HG02610 (cell line): Measurements from ENCODE around the gene EFCAB6.

Experiments used
- ATAC-seq: cut with Tn5 transposase; IDR thresholded peaks from one replicate; pipeline ENCODE4 v1.9.1; 2021; ENCODE audit warnings: mild to moderate bottlenecking, moderate library complexity; ENCODE audit not compliant: unreplicated experiment

EFCAB6 gene

DNA sequence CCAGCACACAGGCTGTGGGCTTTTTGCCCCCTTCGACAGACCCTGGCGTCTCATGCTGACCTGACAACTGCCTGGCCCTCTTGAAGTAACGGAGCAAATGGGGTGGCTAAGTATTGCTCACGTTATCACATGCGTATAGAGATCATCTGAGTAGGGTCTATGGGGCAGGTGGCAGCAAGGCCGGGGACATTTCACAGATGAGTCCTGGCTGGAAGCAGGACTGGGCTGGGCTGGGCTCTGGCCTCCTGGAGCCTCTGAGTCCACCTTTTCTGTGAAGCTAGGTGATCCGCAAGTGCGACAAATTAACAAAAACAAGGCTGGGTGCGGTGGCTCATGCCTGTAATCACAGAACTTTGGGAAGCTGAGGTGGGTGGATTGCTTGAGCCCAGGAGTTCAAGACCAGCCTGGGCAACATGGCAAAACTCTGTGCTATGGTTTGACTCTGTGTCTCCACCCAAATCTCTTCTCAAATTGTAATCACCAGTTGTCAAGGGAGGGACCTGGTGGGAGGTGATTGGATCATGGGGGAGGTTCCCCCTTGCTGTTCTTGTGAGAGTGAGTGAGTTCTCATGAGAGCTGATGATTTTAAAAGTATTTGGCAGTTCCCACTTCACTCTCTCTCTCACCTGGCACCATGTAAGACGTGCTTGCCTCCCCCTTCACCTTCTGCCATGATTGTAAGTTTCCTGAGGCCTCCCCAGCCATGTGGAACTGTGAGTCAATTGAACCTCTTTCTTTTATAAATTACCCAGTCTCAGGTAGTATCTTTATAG is 278.3 kb downstream of the EFCAB6 start:
- ATAC-seq, result no peak

DNA sequence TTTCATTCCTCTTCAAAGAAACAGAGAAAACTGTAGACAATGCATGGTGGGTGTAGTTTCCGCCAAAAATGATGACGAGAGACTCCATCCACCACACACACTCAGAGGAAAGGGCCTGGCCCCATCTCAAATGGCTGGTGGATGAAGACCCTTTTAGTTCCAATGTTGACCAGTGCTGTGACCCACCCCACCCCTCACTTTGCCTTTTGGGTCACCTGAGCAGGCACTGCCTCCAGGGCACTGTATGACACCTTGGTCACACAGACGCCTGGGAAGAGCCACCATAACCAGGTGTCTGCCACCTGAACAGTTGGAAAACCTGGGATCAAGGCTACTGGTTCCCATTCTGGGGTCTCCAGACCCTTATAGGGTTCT is 279.0 kb downstream of the EFCAB6 start:
- no peak for ATAC-seq

DNA sequence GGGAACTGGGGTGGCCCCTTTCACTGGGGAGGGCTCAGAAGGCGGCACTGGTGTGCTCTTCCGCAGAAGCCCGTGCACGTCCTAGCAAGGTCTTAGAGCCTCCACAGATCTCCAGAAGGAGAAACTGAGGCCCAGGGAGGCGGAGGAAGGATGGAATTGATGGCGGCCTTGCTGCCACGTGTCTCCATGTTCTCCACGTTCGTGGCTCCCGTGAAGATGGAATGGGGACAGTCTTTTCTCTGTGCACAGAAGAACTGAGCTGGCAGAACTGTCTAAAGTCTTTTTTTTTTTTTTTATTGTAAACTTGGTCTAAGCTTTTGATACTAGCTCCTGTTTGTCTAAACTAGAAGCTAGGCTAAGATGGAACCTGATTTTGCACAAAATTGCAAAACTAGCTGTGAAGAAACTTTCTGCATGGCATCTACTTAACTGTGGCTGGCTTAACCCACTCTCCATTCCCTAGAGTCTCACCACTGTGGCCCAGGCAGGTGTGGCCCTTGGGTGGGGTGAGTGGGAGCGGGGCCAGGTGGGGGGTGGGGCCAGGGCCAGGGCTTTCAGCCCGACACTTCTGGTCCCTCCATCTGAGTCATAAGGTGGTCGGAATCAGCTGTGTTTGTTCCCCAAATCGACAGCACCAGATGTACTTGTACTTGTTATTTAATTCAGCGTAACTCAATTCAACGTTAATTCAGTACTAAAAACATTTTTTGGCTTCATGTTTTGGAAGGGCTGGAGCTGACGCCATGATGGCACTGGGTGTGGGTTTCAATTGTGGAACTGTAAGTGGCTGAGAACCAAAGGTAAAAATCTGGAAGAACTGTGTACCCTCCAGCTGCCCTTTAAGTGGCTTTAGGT is 279.6 kb downstream of the EFCAB6 start:
- no peak for ATAC-seq

DNA sequence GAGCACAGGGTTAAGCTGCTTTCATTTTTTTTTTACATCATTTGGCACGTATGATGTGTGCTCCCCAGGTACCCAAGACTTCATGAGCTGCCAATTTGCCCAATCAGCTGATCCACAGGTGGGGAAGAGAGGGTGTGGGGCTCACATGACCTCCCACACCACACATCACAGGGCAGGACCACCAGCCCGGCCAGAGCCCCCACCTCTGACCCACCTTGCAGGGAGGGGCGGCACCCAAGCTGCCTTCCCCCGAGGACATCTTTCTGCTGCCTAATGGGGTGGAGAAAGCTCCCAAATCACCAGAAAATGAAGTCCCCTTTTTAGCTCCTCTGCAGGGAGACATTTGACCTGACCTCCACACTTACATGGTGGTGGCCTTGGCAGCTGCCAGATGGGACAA is 280.5 kb downstream of the EFCAB6 start:
- no peak for ATAC-seq

DNA sequence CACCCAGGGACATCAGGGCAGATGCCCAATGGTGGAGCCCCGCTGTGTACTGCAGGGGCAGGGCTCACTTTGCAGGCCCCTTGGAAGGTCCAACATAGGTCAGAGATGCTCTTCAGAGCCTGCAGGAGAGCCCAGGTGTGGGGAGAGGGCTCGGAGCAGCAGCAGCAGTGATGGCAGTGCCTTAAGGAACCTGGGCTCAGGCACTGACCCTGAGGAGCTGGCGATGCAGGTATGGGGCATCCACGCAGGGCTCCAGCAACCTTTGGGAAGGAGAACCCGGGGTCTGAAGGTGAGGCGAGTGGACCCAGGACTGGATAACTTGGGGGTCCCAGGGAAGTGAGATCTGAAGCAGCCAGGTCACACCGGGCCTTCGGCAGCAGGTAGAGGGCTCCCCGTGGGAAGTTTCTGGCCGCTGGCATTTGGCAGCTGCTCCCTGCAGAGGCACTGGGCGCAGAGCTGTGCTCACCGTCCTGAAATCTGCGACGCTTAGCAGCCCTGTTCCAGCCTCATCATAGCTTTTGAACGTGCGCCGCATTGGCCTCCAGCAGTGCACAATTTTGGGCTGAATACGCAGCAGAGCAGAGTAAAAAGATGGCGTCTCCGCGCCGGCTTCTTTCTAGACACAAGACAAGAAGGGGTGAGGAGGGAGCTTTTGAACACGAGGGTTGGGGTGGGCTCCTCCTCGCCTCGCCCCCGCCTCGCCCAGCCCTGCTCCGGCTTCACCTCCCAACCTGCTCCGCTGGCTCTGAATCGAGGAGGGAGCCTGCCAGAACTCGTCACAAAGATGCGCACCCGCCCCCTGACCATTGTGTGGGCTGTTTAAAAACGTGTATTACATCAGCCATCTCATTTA is 281.5 kb downstream of the EFCAB6 start:
- no peak for ATAC-seq

DNA sequence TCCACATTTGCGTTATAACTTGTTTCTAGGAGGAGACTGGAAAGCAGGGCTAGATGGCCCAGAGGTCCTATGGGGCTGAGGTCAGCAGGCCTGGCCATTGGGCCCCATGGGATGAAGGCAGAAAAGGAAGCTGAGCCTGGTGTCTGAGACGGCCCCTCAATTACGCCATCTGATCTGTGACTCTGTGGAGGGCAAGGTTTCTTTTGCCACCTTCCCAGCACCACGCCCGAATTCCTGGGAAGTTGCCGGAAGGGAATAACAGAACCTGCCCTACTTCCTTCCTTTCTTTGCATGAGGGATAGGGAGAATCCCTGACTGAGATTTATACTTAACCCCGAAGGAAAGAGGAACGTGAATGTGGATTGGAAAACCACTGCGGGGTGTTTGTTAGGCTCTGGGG is 282.2 kb downstream of the EFCAB6 start:
- no peak for ATAC-seq

DNA sequence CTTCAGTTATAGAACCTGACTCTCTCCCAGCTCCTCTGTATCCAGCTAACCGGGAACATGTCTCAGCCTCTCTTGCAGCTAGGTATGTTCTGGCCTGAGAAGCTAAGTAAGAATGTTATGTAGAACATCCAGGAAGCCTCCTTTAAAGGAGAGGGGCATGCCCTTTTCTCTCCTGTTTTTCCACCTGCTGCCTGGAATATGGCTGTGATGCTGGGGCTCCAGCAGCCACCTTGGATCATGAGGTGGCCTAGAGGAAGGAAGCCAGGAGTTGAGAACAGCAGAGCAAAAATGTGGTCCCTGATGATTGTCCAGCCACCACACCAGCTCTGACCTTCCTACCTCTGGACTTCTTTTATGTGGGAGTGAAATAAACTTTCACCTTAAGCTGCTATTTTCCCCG is 282.6 kb downstream of the EFCAB6 start:
- ATAC-seq, result no peak

DNA sequence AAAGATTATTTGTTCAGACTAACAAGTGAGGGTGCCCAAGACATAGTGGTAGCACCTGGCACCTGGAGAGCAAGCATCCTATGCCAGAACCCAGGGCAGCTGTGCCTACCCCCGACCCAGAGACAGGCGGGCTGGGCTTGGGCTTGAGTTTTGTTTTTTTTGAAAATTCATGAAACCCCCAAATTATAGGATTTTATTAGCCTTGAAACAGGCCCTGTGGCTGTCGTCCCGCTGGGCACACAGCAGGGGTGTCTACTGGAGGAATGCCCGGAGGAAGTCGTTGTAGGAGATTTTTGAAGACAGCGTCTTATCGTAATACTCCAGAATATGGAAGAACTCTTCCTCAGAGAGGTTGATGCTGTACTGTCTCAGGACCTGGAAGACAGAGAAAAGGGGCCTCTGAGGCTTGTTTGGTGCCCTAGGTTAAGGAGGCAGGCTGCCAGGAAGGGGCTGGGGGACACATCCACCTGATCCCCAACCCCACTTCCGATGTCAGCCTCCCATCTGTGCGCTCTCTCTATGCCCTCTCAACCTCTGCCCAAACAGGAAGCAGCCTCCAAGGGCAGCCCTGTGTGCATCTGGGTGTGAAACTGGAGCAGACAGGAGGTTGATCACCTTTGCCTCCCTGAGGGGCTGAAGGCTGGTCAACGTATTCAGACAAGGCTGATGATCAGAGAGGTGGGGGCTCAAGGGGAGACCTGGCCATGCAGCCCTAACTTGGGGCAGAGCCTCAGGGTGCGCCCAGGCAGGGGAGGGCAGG is 283.3 kb downstream of the EFCAB6 start:
- ATAC-seq, result no peak

DNA sequence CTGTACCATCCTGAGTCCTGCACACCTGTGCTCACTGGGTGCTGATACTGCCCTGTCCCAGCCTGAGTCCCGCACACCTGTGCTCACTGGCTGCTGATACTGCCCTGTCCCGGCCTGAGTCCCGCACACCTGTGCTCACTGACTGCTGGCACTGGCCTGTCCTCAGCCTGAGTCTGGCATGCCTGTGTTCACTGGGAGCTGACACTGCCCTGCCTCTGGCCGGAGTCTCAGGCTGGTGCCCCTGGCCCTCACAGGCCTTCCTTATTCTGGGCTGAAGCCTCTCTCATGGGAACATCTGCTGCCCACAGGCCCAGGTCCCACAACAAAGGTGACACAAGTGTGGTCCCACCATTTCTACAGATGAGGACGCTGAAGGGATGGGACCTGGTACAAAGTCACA is 285.2 kb downstream of the EFCAB6 start:
- ATAC-seq, result no peak

DNA sequence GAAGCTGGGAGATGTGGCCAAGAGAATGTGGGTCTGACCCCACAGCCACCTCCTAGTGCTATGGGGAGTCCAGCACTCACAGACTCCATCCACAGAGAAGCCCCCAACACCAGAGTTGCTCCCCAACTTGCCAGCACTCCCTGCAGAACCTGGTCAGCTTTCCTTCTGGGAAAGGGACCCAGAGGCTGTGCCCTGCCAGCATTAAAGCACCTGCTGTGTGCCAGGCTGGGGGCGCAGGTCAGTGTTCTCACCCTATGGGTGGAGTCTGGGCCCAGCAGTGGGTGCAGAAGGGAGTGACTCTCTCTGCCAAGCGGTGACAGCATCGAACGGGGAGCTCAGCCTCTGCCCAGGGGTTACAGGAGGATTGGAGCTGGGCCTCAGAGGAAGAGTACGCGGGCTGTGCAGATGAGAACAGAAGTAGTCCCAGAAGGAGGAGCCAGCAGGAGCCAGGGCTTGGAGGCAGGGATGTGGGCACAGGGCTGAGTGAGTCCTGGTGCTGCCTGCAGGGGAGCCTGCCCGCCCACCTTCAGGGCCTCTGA is 285.9 kb downstream of the EFCAB6 start:
- ATAC-seq, result no peak

DNA sequence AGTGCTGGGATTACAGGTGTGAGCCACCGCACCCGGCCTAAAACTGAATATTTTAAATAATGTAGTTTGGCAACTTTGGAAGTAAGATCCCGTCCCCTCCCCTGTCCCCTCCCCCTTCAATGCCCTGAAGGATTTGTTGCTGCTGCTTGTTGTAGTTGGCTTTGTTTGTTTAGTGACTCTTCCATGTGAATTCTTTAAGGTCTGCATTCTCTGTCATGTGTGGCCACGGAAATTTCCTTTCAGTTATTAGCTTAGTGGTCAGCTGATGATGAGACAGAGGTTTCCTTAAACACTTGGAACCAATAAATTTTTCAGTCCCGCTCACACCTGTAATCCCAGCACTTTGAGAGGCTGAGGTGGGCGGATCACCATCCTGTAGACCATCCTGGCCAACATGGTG is 290.4 kb downstream of the EFCAB6 start:
- ATAC-seq, result no peak

DNA sequence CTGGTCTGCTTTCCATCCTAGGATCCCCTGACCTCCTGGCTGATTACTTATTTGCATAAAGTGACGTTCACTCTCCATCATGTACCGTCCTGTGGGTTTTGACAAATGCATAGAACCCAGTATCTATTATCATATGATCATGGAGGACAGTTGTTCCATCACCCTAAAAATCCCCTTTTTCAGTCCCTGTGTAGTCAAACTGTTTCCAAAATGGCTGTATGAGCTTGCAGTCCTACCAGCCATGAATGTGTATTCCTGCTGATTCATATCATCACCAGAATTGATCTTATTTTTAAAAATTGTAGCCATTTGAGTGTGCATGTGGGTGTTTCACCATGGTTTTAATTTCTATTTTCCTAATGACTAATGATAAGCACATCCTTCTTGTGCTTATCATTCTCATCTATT is 291.5 kb downstream of the EFCAB6 start:
- peak; percentile 74 for ATAC-seq

DNA sequence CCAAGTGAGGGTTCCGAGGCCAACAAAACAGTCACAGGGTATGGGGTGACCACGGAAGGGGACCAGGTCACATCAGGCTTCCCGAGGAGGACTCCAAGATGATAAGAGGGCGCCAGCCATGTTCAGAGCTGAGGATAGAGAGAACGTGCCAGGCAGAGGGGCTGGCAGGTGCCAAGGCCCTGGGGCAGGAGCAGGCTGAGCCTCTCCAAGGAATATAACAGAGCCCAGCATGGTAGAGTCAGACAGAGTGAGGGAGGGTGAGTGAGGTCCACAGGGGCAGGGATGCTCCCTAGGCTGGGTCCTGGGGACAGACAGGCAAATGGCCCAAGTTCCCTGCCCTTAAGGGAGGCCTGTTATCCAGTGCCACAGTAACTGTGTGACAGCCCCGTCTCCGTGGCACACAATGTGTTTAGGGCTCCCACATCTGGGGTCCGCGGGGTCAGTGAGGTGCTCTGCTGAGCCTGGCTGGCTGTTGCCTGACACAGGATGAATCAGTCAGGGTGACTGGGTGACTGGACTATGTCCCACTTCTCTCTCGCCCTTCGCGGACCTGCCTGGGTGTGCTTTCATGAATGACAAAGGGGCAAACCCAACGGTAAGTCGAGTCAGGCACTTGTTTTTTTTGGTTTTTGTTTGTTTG is 295.0 kb downstream of the EFCAB6 start:
- ATAC-seq, result no peak

DNA sequence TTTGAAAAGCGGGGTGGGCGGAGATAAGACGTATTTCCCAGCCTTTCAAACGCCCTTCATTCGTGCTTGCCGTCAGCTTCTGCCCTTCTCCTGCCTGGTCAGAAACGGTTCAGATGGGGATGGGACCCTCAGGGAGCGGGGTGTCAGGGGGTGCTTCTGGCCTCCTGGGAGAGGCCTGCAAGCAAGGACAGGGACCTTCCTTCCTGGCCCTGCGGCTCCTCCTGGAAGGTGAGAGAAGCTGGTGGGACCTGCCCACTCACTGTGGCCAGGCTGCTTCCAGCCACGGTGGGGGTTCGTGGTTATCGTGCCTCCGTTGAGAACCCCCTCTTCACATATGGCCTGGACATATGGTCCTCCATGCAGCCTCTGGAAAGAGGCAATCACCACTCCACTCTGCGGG is 295.7 kb downstream of the EFCAB6 start:
- ATAC-seq, result no peak

DNA sequence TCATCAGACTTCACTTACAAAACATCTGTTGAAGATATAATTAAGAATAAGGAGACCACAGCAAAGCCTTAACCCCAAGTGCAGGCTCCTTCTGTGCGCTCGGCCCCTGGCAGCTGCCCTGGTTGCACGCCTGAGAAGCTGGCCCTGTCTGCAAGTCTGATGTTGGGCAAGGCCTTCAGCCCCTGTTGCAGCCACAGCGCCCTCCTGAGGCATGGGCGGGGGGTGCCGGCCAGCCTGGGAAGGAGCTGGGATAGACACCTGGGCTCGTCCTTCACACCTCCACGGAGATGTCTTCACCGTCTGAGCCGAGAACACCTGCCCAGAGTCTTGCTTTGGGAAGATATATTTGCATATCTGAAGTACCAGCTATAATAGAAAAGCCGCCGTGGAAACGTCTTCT is 296.2 kb downstream of the EFCAB6 start:
- no peak for ATAC-seq

DNA sequence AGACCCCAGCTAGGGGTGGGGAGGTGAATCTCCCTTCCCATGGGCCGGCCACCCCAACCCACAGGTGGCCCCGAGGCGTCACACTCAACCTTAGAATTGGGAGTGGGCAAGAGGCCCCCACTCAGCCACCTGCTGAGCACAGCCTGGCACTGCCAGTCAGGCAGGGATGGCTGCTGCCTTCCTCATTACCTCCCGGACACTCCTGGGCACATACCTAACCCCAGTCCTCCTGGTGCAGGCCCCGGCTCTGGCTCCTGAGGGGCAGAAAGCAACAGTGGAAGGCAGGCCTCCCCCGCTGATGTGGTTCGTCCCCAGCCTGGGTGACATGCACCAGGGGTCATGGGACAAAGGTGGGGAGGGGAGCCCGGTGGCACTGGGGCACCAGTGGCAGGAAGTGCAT is 296.7 kb downstream of the EFCAB6 start:
- ATAC-seq, result no peak

DNA sequence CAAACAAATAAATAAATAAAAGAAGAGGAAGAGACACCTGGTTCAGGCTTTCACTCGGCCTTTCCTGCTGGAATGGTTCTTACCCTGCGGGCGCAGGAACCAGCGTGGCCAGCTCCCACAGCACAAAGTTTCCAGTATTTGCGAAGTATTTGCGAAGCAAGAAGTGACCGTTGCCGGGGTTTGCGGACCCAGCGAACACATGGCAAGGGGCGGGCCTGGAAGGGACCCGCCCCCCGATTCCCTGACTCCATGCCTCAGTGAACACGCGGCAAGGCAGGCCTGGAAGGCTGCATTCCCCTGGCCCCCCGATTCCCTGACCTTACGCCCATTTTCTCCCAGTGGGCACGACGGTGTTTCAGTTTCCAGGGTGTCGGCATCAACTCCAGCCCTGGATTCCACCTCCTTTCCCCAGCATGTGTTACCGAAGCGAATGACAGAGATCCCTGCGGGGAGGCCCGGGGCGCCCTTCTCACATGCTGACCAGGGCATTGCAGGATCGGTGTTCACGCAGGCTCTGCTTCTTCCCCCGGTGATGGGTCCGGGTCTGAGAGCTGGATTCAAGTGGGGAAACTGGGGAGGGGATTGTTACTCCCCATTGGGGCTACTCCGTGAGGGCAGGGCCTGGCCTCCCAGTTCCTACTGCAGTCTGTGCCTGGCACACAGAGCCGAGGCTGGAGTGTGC is 297.5 kb downstream of the EFCAB6 start:
- no peak for ATAC-seq

DNA sequence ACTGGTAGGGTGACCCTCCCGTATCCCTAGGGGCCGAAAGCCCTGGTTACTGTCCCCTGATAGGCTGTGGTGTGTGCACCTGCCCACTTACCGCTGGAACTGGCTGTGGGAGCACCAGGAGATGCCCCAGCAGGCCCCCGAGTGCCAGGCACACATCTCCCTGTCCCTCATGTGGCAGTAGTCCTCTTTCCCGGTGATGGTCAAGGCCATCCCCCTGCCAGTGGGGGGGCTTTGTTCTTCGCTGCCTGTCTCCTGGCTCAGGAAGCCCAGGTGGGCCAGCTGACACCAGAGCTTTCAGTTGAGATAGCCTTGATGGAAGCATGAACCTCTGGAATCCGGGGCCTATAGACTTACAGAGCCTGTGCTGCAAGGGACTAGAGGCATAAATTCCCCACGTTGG is 299.8 kb downstream of the EFCAB6 start:
- no peak for ATAC-seq

DNA sequence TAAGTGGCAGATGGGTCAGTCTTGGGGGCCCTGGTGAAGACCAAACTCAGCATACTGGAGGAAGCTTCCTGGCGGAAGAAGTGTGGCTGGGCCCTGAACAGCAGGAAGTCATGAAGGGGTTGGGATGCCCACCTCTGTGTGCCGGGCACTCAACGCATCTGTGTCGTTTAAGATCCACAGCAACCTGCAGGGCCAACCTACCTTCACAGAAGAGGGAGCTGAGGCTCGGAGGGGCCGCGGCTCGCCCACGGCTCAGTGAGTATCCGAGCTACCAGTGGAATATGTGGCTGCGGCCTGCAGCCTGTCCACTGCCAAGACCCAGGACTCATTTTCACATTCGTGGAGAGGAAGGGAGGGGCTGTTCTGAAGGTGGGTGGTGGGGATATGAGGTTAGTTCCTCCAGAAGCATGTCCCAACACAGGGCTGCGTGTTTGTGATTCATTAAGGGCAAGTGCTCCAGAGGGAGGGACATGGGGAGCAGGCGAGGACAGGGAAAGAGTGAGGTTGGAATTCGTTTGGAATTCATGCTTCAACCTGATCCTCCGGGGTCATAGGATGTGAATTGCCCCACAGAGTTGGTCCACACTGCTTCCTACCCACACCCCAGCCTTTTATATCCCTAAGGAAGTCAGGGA is 300.7 kb downstream of the EFCAB6 start:
- ATAC-seq, result no peak
